GM10847 (cell line): ENCODE results near the gene CLIC5.

Source experiments
- POLR2A ChIP-seq: IDR thresholded peaks from 2 replicates; pipeline ENCODE4 v1.6.1; 2011; ENCODE audit not compliant: insufficient read length; ENCODE audit errors: extremely low read depth

Gene CLIC5

GRCh38 chr6:45966340-45966739 lies 49.3 kb downstream of the CLIC5 start:
- TF ChIP-seq POLR2A = no peak

DNA sequence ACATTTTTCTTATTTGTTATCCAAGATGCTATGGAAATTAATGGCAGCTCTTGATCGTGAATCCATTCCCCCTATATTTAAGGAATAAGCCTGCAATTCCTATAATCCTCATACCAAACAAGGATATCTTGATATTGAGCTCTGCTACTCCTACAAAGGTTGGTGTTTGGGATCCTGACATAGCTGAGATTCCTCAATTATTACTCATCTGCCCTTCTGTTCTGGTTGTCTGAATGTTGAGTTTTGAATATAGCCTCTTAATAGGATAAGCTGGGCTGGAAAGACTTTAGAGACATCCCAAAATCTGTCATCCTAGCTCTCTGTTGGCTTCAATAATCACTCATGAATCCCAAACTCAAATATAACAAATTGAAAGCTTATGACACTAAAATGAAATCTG lies 49.9 kb downstream of the CLIC5 start:
- no peak for TF ChIP-seq POLR2A

- no peak for TF ChIP-seq POLR2A
These were observed 50.7 kb downstream of the CLIC5 start for GRCh38 chr6:45965007-45965406.

DNA sequence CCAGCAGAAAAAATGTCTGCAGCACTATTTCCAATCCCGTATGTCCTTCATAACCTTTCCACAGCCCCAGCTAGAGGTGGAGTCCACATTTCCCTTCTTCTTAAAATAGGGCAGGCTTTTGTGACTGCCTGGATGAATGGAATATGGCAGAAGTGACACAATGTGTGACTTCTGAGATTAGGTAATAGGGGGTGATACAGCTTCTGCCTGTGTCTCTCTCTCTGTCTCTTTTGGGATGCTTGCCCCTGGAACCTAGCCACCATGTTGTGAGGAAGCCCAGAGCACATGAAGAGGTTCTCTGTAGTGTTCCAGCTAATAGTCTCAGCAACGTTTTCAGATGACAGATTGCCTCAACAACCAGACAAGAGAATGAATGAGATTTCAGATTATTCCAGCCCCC lies 51.4 kb downstream of the CLIC5 start:
- TF ChIP-seq POLR2A = no peak

- TF ChIP-seq POLR2A = no peak
These were observed 51.8 kb downstream of the CLIC5 start for GRCh38 chr6:45963896-45964295.

DNA sequence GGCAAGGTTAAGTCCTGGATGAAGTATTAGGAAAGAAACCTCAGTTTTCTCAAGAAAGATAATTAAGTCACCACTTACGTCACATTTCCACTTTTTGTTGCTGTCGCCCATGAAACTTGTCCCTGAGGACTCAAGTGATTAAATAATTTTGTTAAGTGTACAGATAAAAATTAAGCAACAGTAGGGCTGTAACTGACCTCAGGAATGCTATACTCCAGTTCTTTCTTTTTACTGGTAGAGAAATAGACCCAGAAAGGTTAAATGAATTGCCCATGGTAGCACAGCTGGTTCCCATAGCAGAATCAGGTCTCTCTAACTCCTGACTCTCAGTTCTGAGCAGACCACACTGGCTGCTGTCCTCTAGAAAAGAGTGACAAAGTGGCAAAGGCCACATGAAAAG lies 54.5 kb downstream of the CLIC5 start:
- TF ChIP-seq POLR2A = no peak

DNA sequence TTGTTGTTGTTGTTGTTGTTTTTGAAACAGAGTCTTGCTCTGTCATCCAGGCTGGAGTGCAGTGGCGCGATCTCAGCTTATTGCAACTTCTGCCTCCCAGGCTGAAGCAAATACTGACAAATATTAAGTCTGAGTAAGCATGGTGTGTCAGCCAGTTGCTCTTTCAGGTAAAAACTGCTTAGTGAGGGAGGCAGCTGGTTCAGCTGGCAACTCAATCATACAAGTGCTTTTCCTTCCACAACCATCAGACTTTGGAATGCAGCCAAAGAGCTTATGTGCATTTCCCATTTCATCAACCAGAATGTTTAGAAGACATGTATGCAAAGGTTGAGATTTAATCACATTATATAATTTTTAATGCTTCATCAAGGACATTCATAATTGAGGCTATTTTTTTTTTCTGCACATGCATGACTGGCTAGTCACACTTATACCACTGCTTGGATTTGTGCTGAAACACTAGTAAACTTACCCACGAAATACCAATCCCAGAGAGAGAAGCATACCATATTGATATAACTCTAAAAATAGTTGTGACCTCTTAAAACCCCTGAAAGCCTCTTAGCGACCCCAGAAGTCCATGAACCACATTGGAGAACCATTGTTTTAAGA lies 56.0 kb downstream of the CLIC5 start:
- TF ChIP-seq POLR2A = no peak

DNA sequence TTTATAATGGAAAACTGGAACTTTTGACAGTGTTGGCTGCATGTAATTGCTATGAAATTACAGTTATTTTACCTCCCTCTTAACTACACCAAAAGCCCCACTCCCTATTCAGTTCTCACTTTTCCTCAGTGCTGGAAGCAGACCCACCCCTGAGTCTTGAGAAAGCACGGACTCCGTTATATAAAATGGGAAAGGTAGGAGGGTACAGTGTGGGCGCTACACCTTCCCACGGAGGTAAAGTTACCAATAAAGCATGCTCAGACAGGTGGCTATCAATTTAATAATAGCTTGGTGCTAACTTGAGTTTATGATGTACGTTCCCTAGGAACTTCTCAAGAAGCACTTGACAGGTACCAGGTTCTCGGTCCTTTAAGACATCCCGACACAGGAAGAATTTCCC lies 59.0 kb downstream of the CLIC5 start:
- TF ChIP-seq POLR2A = no peak

DNA sequence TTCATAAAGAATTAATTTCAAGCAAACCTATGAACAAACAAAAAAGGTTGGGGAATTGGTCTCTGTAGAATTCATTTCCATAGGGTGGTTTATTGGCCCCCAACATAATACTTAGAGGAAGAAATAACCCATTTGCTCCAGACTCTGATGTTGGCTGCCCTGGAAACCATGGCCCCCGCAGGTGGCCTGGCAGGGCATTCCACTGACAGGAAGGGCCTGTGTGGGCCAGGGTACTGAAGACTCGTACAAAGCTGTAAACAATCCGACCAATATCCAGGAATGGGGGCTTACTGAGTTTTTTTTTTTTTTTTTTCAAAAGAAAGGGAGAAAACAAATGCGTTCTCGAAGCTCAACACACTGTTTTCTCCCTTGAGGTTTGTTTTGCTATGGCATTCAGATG lies 59.5 kb downstream of the CLIC5 start:
- TF ChIP-seq POLR2A = no peak

GRCh38 chr6:45955597-45955996 lies 60.1 kb downstream of the CLIC5 start:
- TF ChIP-seq POLR2A = no peak

GRCh38 chr6:45952546-45952945 lies 63.1 kb downstream of the CLIC5 start:
- TF ChIP-seq POLR2A = no peak

GRCh38 chr6:45952168-45952529 lies 63.5 kb downstream of the CLIC5 start:
- TF ChIP-seq POLR2A = no peak

GRCh38 chr6:45951321-45952167 lies 64.1 kb downstream of the CLIC5 start:
- no peak for TF ChIP-seq POLR2A

- TF ChIP-seq POLR2A = no peak
These were observed 66.4 kb downstream of the CLIC5 start for GRCh38 chr6:45949256-45949655.

DNA sequence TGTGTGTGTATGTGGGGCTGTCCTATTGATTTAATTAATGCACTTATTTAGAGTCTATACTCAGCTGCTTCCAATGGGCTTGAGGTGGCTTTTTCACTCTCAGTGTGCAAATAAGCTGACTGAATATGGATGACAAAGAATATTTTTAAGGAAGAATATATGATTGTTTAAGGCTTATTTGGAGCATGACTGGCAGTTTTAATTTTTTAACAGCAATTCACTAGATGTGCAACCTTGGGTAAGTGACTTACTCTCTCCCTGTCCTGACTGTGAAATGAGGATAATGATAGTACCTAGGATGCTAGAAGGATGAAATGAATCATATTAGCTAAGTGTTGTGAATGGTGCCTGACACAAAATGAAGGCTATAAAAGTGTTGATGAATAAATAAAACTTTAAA lies 67.9 kb downstream of the CLIC5 start:
- TF ChIP-seq POLR2A = no peak

- no peak for TF ChIP-seq POLR2A
These were observed 68.8 kb downstream of the CLIC5 start for GRCh38 chr6:45946887-45947286.

GRCh38 chr6:45946352-45946751 lies 69.3 kb downstream of the CLIC5 start:
- no peak for TF ChIP-seq POLR2A
